ENCODE measurements around the gene DCAF8. TPM values are rescaled to one million over a fixed set of nuclear protein-coding genes. Genes with fewer than 3 reads are reported as not detected.

DCAF8 gene
- total and polyA plus RNA-seq, 2 donors (not counting 3 experiments of a cell fraction or from before 2014, with no cell fraction given) = 85.5 to 106 TPM

DNA sequence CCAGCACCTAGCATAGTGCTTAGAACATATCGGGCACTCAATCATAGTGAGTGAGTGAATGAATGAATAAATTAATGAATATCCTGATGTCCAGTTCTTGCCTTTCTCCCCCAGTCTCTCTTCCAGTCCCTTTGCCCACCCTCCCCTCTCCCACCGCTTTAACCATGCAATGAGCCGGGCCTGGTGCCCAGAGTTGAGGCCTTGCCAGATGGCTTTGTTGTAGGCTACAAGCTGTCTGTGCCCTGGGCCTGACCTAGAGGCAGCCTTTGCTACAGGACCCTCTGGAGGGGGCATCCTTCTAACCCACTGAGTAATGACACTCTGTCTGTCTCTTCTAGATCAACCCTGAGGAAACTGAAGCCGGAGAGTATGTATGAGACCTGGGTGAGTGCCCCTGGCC is 65.1 kb downstream of the DCAF8 start:
- no peak overlapping the region for H3K9ac ChIP-seq (replicated peaks; ENCODE audit: extremely low read depth, insufficient read depth, low read length)
- peaks cover 0 to 3% of the 10 kb centered on the region in 2 experiments for H3K27me3 ChIP-seq (ENCODE audit: control insufficient read depth in 2 of 2, insufficient read depth in 2 of 2, low read length in 2 of 2)
- H3K9me1 ChIP-seq (replicated peaks; ENCODE audit: control insufficient read depth, extremely low read depth, insufficient read depth, low read length) = no peaks in the 10 kb centered on the region
- H3K79me2 ChIP-seq (ENCODE audit: control insufficient read depth, insufficient read depth, low read length) = no peaks in the 10 kb centered on the region
- no peak for FAIRE-seq
- ChIA-PET CTCF (interaction anchor here (1.3 to 5.0 kb wide), 3 partner anchors 23 to 94 kb away, joined by 4 to 34 read pairs (median 26); no protein-coding TSS in a partner anchor), POLR2A (no interaction called here)
- no peaks in the 10 kb centered on the region for H3K4me1 ChIP-seq (ENCODE audit: control insufficient read depth, extremely low read depth, insufficient read depth, low read length)
- no peak for DNase-seq (ENCODE audit: low read depth, low spot score)
- intact Hi-C loops (cut with micrococcal nuclease) (no loop called here), dilution Hi-C loops (cut with MboI; ENCODE audit: extremely low pct_ligation_motif_present, low sequenced_read_pairs) (no loop called here)
- no peak overlapping the region for H3K4me3 ChIP-seq (replicated peaks in 1 of 3; ENCODE audit: insufficient read depth in 1 of 3, low read depth in 1 of 3, low read length in 3 of 3)
- no peak overlapping the region for H2AFZ ChIP-seq (ENCODE audit: low read depth, low read length)
- H4K20me1 ChIP-seq (replicated peaks; ENCODE audit: control insufficient read depth, extremely low read depth, insufficient read depth, low read length) = no peaks in the 10 kb centered on the region
- no peak for TF ChIP-seq GATA2 (IDR thresholded peaks at IDR 0.05; ENCODE audit: insufficient read depth, insufficient read length, low read depth, low read length)
- no peak overlapping the region for H3K4me2 ChIP-seq (ENCODE audit: insufficient read depth, low read length)
- no peaks in the 10 kb centered on the region for H3K36me3 ChIP-seq (ENCODE audit: control insufficient read depth in 2 of 2, extremely low read depth in 1 of 2, insufficient read depth in 2 of 2, low read length in 2 of 2)
- no peak overlapping the region for H3K27ac ChIP-seq (ENCODE audit: insufficient read depth, low read depth, low read length)
- BruUV-seq (replicated peaks) = no TSS peak
- no peaks in the 10 kb centered on the region for H3K9me3 ChIP-seq (replicated peaks; ENCODE audit: control insufficient read depth, insufficient read depth, low read length)

DNA sequence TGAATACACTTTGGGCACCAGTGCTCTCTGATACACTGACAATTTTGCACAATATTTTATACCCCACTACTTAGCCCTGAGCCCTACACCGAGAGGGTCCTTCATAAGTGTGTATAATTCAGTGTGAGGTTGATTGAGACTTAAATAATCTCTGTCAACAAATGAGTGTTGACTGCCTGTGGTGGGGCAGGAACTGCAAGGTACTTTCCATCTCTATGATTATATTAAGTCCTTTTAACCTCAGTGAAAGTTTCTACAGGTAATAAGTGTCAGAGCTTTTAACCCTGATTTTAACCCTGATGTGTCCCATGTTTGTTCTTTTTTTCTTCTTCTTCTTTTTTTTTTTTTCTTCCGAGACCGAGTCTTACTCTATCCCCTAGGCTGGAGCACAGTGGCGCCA is 66.2 kb downstream of the DCAF8 start:
- no peak overlapping the region for H3K4me2 ChIP-seq (ENCODE audit: insufficient read depth, low read length)
- no peak overlapping the region for H3K9ac ChIP-seq (replicated peaks; ENCODE audit: extremely low read depth, insufficient read depth, low read length)
- H3K27me3 ChIP-seq (ENCODE audit: control insufficient read depth in 2 of 2, insufficient read depth in 2 of 2, low read length in 2 of 2) = peaks cover 0 to 3% of the 10 kb centered on the region in 2 experiments
- no peaks in the 10 kb centered on the region for H4K20me1 ChIP-seq (replicated peaks; ENCODE audit: control insufficient read depth, extremely low read depth, insufficient read depth, low read length)
- H3K9me1 ChIP-seq (replicated peaks; ENCODE audit: control insufficient read depth, extremely low read depth, insufficient read depth, low read length) = no peaks in the 10 kb centered on the region
- H3K27ac ChIP-seq (ENCODE audit: insufficient read depth, low read depth, low read length) = no peak overlapping the region
- H3K4me1 ChIP-seq (ENCODE audit: control insufficient read depth, extremely low read depth, insufficient read depth, low read length) = no peaks in the 10 kb centered on the region
- dilution Hi-C loops (cut with MboI; ENCODE audit: extremely low pct_ligation_motif_present, low sequenced_read_pairs) = no loop called here
- CTCF ChIA-PET = interaction anchor here (1.1 to 5.0 kb wide), 3 partner anchors 24 to 96 kb away, joined by 5 to 34 read pairs (median 26); no protein-coding TSS in a partner anchor
- no peak for DNase-seq (ENCODE audit: low read depth, low spot score)
- H3K79me2 ChIP-seq (ENCODE audit: control insufficient read depth, insufficient read depth, low read length) = no peaks in the 10 kb centered on the region
- no peak for FAIRE-seq
- H2AFZ ChIP-seq (ENCODE audit: low read depth, low read length) = no peak overlapping the region
- intact Hi-C loops (cut with micrococcal nuclease) = no loop called here
- no peak for TF ChIP-seq MYC (IDR thresholded peaks at IDR 0.05; ENCODE audit: low read depth, low read length)
- TF ChIP-seq, protein P1, sequence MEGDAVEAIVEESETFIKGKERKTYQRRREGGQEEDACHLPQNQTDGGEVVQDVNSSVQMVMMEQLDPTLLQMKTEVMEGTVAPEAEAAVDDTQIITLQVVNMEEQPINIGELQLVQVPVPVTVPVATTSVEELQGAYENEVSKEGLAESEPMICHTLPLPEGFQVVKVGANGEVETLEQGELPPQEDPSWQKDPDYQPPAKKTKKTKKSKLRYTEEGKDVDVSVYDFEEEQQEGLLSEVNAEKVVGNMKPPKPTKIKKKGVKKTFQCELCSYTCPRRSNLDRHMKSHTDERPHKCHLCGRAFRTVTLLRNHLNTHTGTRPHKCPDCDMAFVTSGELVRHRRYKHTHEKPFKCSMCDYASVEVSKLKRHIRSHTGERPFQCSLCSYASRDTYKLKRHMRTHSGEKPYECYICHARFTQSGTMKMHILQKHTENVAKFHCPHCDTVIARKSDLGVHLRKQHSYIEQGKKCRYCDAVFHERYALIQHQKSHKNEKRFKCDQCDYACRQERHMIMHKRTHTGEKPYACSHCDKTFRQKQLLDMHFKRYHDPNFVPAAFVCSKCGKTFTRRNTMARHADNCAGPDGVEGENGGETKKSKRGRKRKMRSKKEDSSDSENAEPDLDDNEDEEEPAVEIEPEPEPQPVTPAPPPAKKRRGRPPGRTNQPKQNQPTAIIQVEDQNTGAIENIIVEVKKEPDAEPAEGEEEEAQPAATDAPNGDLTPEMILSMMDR (IDR thresholded peaks at IDR 0.05; ENCODE audit: extremely low read depth in 1 of 2, insufficient read depth in 1 of 2, low read depth in 1 of 2, low read length in 2 of 2) = no peak
- TF ChIP-seq EZH2 (IDR thresholded peaks at IDR 0.05; ENCODE audit: borderline replicate concordance, low read depth, low read length, severe bottlenecking) = no peak
- no peak overlapping the region for H3K4me3 ChIP-seq (replicated peaks in 1 of 3; ENCODE audit: insufficient read depth in 1 of 3, low read depth in 1 of 3, low read length in 3 of 3)
- H3K9me3 ChIP-seq (replicated peaks; ENCODE audit: control insufficient read depth, insufficient read depth, low read length) = no peaks in the 10 kb centered on the region
- no TSS peak for BruUV-seq (replicated peaks)
- no peaks in the 10 kb centered on the region for H3K36me3 ChIP-seq (ENCODE audit: control insufficient read depth in 2 of 2, extremely low read depth in 1 of 2, insufficient read depth in 2 of 2, low read length in 2 of 2)
- POLR2A ChIA-PET = no interaction called here

All from endothelial cell of umbilical vein (primary cell).